NOMO-1 treated with DMSO at 0.1 percent for 48 hours (cell line): ENCODE data around the gene TBCA.

Experiments
- DNase-seq: peaks from one replicate; lab custom pipeline; 2025; ENCODE audit not compliant: unreplicated experiment; lab: John Stamatoyannopoulos, UW

TBCA gene

GRCh38 chr5:77644371-77645157 lies 131.6 kb downstream of the TBCA start:
- no peak for DNase-seq

GRCh38 chr5:77643654-77644370 lies 132.3 kb downstream of the TBCA start:
- peak; percentile 55 for DNase-seq

- DNase-seq: no peak
These were observed 133.1 kb downstream of the TBCA start for GRCh38 chr5:77642738-77643653.

- no peak for DNase-seq
These were observed 134.0 kb downstream of the TBCA start for GRCh38 chr5:77641963-77642737.

GRCh38 chr5:77641397-77641943 lies 134.7 kb downstream of the TBCA start:
- DNase-seq: no peak
